ENCODE measurements around the gene ORC5.

The ORC5 gene

GRCh38 chr7:104124469-104124868, 83.3 kb downstream of the ORC5 start:
- no peak for DNase-seq

- no peak for DNase-seq
These were observed 84.0 kb downstream of the ORC5 start for GRCh38 chr7:104123786-104124185.

DNA sequence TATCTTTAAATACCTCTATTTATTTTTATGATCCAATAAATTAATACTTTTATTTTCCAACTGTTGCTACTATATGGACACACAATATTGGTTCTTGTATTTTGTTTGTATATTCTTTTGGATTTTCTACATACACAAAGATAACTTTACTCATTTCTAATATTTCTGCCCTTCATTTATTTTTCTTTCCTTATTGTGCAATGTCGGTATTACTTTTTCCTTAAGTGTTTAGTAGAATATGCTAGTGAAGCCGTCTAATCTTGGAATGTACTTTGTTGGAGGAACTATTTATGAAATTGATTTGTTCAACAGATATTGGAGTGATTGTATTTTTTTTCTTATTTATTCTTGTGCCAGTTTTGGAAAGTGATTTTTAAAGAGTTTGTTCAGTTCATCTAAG, 94.0 kb downstream of the ORC5 start:
- DNase-seq: no peak

DNA sequence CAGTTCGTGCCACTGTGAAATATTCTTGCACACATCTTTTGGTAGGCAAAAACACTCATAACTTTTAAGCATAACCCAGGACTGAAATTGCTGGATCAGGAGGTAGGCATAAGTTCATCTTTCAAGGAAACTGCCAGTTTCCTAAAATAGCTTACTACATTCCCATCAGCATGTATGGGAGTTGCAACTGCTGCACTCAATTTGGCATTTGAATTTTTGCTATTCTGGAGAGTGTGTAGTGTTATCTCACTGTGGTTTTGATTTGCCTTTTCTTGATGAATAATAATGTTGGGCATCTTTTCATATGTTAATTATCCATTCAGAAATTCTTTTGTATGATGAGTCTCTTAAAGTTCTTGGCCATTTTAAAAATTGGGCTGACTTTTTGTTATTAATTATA, 95.2 kb downstream of the ORC5 start:
- no peak for DNase-seq

GRCh38 chr7:104111271-104111670, 96.5 kb downstream of the ORC5 start:
- DNase-seq: no peak

- no peak for DNase-seq
These were observed 101.5 kb downstream of the ORC5 start for GRCh38 chr7:104106108-104106905.

DNA sequence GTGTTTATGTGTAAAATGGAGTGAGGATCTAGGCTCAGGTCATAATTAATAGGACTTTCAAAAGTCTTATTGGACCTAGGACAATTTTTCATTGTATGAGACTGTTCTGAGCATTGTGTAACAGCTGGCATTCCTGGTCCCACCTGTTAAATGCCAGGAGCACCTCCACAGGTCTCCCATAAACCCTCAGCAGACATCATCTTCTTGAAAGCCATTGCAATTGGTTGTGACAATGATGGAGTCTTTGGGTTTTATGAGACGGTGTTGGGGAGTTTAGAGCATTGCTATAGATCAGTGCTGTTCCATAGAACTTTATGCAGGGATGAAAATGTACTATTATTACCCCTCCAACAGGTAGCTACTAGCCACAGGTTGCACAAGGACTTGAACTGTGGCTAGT, 108.9 kb downstream of the ORC5 start:
- no peak for DNase-seq

DNA sequence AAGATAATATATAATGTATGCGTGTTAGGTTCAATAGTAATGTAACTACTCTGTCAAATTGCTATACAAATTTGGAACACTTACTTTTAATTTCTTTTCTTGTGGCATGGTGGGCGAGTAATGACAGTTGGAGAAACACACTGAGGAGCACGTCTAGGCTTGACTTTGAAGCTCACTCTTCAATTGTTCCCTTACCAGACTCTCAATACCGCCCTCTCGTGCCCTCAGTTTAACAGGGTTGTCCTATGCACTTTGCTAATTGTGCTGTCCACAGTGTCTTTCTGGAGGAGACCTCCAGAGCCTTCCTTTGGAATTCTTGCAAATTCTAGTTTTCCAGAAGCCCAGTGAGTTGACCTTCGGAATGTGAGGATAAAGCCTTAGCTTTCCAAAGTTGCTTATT, 111.1 kb downstream of the ORC5 start:
- no peak for DNase-seq

GRCh38 chr7:104093127-104093526, 114.7 kb downstream of the ORC5 start:
- DNase-seq: no peak

- DNase-seq: no peak
These were observed 116.6 kb downstream of the ORC5 start for GRCh38 chr7:104091242-104091641.

GRCh38 chr7:104089612-104090011, 118.2 kb downstream of the ORC5 start:
- no peak for DNase-seq

DNA sequence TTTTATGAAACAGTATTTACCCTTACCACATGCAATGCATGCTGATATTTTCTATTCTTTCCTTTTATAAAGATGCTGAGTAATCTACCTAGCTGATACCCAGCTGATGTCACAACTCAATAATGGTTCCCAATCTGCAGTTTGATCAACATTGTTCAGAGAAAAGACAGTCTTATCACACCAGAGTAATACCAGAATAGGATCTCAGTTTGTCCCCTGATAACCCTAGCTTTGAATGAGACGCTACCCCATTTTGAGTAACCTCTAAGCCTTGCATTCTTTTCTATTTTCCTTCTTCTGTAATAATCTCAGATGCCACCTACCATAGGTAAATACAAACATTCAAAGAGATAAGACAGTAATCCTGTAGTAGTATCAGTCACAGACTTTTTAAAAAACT, 118.8 kb downstream of the ORC5 start:
- no peak for DNase-seq
